GM12873 (cell line): ENCODE data around the gene LTBP3.

Experiments used
- CTCF ChIP-seq: IDR thresholded peaks from 2 replicates; pipeline ENCODE4 v1.5.1; 2012; ENCODE audit warnings: low read depth, mild to moderate bottlenecking, moderate library complexity, low read length, control low read depth; ENCODE audit not compliant: insufficient read depth; ENCODE audit errors: missing control alignments

LTBP3 gene

GRCh38 chr11:65572356-65573051, 14.3 kb upstream of the LTBP3 start, which contains the start of gene FAM89B:
Gene FAM89B (plus strand): TSS chr11:65572538. CDS start chr11:65572670, 132 bp downstream.
- TF ChIP-seq CTCF, result no peak

- TF ChIP-seq CTCF, result peak; percentile 45
These were observed 13.8 kb upstream of the LTBP3 start for GRCh38 chr11:65571940-65572339.

GRCh38 chr11:65571420-65571819, 13.3 kb upstream of the LTBP3 start:
- TF ChIP-seq CTCF, result no peak

DNA sequence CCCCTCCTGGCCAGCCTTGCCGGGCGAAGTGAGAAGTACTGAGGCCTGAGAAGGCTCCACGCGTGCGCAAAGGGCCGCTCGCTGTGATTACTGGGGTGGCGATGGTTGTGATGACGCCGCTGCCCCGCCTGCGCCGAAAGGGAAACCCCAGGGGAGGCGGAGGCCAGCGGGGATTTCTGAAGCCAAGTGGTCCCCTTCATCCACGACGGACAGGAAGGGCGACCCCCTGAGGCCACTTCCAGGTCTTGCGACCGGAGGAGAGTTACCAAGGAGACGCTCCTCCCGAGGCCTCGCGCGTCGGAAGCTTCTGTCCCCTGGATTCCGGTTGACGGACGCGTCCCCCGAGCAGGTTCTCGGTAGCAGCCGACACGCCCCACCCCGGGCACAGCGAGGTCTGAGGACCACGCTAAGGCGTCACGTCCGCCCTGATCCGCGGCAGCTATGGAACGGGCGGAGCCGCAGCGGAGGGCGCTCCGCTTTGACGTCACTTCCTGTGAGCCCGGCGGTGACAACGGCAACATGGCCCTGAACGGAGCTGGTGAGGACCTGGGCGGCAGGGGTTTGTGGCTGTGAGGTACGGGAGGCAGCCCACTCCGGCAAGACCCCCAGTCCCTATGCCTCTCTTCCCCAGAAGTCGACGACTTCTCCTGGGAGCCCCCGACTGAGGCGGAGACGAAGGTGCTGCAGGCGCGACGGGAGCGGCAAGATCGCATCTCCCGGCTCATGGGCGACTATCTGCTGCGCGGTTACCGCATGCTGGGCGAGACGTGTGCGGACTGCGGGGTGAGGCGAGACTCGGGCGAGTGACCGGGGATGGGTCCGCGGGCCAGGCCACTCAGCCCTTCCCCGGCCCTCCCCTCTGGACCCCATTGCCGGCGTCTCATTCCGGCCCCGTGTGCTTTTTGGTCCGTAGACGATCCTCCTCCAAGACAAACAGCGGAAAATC, 12.1 kb upstream of the LTBP3 start, which contains the start of gene ZNRD2:
ZNRD2 (plus strand) TSS at position 505 of the 946 bp plus-strand sequence; CDS start at position 520, 15 bp downstream.
- TF ChIP-seq CTCF, result peak; percentile 68

DNA sequence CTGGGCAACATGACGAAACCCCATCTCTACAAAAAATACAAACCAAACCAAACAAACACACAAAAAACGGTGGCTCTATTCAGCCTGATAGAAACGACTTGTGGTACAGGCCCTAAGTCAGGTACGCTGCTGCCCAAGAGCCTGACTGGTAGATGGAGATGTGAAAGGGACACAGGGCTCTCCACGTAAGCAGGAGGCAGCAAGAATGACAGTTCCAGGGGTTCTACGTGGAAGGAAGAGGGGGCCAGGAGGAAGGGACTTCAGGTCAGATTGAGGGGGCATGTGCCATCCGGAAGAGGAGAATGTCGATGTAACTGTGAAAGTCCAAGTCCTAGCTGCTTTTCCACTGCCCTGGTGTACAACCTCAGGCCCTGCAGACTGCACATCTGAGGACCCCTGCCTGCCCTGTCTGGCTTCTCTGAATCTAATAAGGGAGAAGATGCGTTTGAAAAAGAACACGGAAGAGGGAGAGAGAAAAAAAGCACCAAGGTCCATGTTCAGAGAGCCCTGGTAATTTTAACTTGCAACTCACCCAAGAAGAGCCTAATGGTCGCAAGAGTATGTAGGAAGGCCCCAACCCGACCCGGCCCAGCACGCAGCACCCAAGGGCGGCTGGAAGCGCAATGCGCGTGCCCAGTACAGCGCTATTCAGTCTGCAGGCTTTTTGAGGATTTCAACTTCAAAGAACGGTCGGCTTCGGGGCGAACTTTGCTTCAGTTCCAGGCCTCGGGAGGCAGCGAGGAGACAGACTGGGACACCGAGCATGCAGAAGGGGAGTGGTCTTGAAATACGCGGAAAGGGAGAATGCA, 11.2 kb upstream of the LTBP3 start:
- TF ChIP-seq CTCF, result no peak

- TF ChIP-seq CTCF, result no peak
These were observed 7.7 kb upstream of the LTBP3 start for GRCh38 chr11:65565624-65566453.
